Measurements from ENCODE around the gene RGS6.

DNA sequence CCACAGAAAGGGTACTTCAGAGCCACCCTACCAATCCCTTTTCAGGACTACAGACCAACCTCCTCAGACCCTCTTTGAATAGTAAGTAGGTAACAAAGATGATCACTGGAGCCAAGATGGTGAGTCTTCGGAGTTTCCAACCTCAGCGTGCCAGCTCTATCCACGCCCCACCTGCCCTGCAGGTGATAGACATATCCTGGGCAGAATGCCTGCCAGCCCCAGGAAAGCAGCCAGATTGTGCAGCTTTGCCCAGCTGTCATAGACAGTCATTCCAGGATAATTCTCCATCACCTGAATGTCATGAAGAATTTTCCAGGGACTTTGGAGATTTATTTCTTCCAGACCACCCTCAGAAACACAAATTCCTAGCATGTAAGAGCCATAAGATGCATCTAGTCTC lies 434.4 kb downstream of the RGS6 start:
- no peak for TF ChIP-seq POLR2AphosphoS5 (IDR thresholded peaks at IDR 0.05; ENCODE audit: low read depth, low read length)
- TF ChIP-seq POLR2A (IDR thresholded peaks at IDR 0.05; ENCODE audit: low read depth, low read length) = no peak
- TF ChIP-seq TAF1 (IDR thresholded peaks at IDR 0.05; ENCODE audit: borderline replicate concordance, low read depth, low read length) = no peak

Data from GM12892 (cell line).